ENCODE results near the gene CDK14.

Gene CDK14

GRCh38 chr7:91069146-91069545 lies 473.0 kb downstream of the CDK14 start:
- DNase-seq, result no peak

DNA sequence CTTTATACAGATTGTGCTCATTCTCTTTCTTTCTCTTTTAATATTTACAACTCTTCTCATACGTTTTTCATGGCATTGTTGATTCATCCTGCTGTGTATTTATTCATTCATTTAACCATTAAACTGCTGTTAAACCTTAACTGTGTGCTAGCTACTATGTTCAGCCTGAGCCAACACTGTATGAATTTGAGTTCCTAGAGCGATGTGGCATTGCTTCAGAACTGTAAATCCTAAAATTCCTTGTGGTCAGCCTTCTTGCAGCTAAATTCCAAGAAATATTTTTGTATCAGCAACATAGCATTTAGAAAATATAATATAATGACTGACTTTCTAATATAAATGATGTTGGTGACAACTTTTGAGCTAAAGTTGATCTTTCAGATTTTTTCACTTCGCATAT lies 483.4 kb downstream of the CDK14 start:
- DNase-seq, result no peak

- no peak for DNase-seq
Observed at GRCh38 chr7:91080351-91080750, 484.2 kb downstream of the CDK14 start.

GRCh38 chr7:91082038-91082437 lies 485.9 kb downstream of the CDK14 start:
- no peak for DNase-seq

DNA sequence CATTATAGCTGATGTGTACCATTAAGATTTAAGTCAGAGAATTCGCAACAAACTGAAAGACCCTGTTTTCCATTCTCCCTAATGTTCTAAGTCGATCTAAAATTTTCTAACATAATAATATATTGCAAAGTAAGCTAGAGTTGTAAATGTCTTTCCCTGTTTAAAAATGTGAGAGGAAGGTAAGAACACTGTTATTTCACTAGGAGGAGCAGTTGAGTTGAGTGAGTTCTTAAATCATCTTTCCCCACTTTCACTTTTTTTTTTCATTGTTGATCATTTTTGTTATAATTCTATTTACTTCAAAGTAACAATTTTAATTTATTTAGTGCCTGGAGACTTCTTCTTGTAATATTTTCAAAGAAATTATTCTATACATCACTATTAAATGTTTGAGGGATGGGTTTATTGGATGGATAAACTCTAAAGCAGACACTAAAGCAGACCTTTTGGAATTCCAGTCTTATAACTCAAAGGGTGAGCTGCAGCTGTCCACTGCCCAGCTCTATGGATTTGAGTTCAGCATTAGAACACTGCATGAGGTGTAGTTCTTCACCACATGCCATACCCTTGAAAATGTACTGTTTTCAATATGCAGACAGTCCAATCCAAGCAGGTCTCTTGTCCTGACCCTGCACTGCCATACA lies 486.9 kb downstream of the CDK14 start:
- peak; percentile 50 for DNase-seq

DNA sequence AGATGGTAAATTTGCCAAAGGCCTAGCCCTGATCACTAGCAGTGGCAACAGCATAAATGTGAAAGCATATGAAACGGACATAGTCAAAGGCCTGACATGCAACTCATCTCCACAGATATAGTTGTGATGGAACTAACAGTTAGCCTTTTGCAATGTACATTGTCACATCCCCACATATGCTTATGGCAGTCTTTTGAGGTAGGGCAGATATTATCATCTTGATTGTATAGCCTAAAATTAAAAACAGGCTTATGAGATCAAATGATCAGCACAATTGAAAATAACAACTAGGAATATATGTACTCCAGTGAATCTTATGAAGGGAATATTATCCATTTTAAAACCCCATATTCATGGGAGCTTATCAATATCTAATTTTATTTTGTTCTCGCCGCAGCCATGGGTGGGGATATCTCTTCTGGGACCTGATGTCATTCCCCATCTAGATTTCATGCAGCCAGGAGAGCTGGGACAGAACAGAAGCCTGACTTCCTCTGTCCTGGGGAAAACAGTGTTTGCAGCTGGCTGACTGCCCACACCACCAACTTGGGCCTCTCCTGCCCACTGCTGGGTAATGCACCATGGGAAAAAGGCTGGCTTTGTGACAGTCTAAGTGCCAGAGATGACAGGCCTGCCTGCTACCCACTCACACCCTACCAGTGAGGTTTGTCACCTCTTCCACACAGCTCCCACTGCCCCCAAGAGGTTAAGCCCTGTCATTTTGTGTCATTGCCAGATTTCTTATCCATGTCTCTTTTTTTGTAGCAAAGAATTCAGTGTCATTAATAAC lies 487.9 kb downstream of the CDK14 start:
- DNase-seq, result peak; percentile 28

- no peak for DNase-seq
Observed at GRCh38 chr7:91085175-91085574, 489.1 kb downstream of the CDK14 start.

- no peak for DNase-seq
Observed at GRCh38 chr7:91086200-91086599, 490.1 kb downstream of the CDK14 start.

- no peak for DNase-seq
Observed at GRCh38 chr7:91088156-91088555, 492.0 kb downstream of the CDK14 start.

GRCh38 chr7:91088691-91089090 lies 492.6 kb downstream of the CDK14 start:
- DNase-seq, result no peak

GRCh38 chr7:91089382-91089963 lies 493.4 kb downstream of the CDK14 start:
- peak; percentile 52 for DNase-seq

DNA sequence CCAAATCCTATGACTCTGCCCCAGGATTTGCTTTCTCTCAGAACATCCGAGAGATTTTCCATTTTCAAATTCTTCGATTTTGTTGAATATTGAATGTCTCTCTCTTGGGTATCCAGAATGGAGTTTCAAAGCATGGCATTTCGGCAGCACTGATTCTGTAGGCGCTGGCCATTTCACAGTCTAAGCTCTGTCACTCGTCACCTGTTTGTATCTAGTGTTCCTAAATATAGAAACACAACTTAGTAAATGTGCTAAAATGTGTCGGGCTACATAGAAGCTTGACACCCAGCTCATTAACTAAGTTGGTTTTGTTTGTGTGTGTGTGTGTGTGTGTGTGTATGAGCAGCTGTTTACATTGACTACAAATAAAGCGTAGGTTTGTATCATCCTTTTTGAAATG lies 494.6 kb downstream of the CDK14 start:
- no peak for DNase-seq

DNA sequence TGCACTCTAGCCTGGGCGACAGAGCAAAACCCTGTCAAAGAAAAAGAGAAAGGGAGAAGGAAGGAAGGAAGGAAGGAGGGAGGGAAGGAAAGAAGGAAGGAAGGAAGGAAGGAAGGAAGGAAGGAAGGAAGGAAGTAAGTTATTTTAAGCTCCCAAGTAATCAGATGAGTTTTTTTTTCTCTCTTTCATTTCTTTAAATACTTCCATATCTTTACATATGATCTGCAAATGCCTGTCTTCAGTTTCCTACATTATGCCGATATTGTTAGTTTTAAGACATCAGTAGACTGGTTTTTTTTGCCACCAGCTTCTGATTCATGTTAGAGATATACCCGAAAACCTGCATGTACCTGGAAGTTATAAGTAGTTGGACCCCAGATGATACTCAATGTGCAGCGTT lies 495.5 kb downstream of the CDK14 start:
- DNase-seq, result no peak

DNA sequence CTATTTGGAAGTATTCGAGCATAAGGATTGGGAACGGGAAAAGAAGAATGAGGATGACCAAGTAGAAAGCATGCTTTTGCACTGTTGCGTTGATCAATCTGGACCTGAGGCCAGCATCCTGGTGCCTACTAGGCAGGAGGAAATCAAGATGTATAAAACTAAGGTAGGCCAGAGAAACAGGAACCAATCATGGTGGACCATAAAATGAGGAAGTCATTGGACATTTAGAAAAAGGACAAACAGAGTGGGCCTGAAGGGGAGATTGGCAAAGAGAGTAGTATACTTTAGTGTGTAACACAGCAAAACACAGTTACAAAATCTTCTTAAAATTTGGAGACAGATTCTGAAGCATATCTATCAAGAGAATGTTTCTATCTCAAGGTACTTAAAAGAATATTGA lies 497.1 kb downstream of the CDK14 start:
- no peak for DNase-seq

- no peak for DNase-seq
Observed at GRCh38 chr7:91098566-91098965, 502.4 kb downstream of the CDK14 start.

DNA sequence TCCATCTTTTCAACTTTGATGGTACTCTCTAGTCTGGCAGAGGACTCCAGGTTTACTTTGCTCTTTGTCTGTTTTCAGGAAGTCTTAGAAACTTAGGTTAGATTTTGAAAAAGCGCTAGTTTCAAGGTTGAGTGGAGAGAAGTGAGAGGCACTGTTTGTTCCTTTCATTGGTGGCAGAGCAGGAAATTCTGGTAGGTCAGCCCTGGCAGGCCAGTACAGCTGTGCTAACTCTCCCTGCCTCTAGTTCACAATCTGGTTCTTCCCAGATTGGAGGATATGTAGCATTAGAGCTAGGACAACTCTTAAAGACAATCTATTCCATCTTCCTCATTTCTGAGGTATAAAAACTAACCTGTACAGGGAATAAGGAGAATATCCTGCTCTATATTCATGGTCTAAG lies 507.2 kb downstream of the CDK14 start:
- no peak for DNase-seq

- DNase-seq, result no peak
Observed at GRCh38 chr7:91107460-91107859, 511.3 kb downstream of the CDK14 start.

DNA sequence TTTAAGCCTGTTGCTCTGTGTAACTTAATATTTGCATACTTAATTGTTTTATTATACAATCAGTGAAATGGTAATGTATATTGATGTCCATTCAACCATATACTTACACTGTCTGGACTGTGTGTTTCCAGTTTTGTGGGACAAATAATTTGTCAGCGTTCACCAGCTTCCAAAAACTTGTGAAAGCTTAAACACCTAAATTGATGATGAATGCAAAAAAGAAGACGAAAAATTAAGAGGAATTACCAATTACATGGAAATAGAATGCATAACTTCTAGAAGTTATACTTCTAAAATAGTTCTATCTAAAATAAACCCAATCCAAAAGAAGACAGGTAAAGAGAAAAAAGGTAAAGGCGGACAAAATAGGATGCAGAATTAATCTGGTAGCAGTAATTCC lies 513.1 kb downstream of the CDK14 start:
- no peak for DNase-seq

- no peak for DNase-seq
Observed at GRCh38 chr7:91112902-91113341, 516.8 kb downstream of the CDK14 start.

DNA sequence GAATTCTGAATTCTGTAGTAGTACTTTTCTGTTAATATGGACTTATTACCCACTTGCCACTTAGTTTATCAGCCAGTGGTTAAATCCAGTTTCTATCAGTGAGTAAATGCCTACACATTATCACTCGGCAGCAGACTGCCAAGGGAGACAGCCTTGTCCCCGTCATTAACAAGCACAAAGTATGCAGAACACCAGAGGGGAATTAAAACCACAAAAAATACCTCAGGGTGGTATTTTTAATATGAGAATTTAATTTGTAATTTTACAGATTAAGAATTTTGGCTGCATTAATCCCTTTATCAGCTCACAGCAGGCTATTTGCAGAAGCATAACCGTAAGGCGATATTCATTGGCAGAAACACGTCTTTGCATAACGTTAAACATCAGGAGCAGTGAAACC lies 518.1 kb downstream of the CDK14 start:
- DNase-seq, result no peak

DNA sequence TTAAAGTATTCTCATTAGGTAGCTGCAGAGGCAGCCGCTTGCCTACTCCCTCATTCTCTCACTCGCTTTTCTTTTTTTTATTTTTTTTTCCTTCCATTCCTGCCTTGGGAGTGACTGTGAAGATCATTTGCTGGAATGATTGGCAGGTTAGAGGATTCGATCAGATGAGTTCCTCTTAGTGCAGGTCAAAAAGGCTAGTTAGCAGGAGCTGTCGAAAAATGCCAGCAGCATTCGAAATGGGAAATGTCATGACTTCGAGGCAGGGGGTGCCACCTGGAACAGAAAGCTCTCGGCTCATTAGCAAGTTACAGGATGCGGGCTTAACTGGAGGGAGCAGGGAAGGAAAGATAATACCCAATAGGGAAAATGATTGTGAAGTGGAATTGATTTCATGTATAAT lies 530.6 kb downstream of the CDK14 start:
- no peak for DNase-seq

DNA sequence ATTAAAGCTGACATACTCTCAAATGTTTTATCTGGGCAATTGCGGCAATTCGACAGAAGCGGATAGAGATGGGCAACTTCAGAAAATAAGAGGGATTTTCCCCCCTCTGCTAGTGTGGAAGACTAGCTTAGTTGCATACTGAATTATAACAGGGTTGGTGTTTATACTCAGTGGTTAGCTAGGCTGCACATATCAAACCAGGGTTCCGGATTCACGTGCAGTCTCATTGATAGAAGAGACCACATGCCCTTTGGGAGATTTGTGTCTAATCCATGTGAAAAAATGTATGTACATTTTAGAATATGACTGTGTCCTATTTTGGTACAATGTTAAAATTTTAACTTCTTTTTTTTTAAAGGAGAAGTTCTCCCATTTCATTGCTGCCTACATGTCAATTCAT lies 531.2 kb downstream of the CDK14 start:
- DNase-seq, result no peak

DNA sequence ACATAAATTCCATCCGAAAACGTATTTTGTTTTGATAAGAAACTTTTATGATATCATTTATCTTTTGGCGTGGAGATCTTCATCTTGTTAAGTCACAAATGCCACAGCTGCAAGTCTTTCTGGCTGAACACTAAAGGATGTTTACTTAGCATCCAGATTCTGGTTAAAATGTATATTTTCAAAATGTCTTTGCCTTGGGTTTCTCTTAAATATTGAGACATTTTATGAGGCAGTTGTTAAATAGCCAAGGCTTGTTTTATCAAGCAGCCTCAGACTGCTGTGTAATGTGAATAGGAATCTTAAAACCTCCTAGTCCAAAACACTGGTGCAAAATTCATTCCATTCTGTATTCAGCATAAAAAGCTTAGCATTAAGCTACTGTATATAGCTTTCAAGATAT lies 531.8 kb downstream of the CDK14 start:
- DNase-seq, result no peak

- no peak for DNase-seq
Observed at GRCh38 chr7:91128683-91129348, 532.7 kb downstream of the CDK14 start.

Data from suppressor macrophage treated with lipopolysaccharide for 4 hours (primary cell).